Measurements from ENCODE around the gene ACADSB. TPM values are rescaled to one million over a fixed set of nuclear protein-coding genes. Genes with fewer than 3 reads are reported as not detected.

ACADSB gene
- total RNA-seq, 4 donors from 2014 or later: 18.0 to 36.9 (median 27.4) TPM

DNA sequence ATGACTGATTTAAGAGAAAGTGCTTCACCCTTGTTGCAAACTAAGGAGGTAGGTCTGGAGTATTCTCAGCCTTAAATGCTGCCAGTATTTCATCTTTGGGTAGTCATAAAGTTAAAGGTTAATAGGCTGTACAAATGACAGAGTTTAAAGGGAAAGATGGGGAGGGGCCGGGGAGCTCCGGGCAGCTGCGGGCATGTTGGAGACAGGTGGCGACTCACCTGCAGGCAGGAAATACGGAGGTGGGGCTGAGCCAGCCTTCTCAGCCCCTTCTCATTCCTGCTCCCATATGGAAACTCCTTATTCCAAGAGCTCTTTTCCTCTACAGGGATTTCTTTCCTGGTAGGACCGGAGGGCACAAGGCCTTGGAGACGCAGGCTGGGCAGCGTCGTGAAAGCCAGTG is 95.1 kb downstream of the ACADSB start:
- no peaks in the 10 kb centered on the region for H3K36me3 ChIP-seq
- WGBS: 44% methylated on average over 9 of the region's 9 CpGs
- H3K4me1 ChIP-seq: no peaks in the 10 kb centered on the region
- H3K9me3 ChIP-seq: no peaks in the 10 kb centered on the region
- no peak for DNase-seq (ENCODE audit: low spot score in 2 of 2)
- H3K27ac ChIP-seq: no peak overlapping the region
- TF ChIP-seq POLR2A (IDR thresholded peaks at IDR 0.05) (no peak), CTCF (IDR thresholded peaks at IDR 0.05) (no peak), POLR2AphosphoS5 (IDR thresholded peaks at IDR 0.05) (no peak), EP300 (IDR thresholded peaks at IDR 0.05) (no peak)
- peaks cover 16% of the 10 kb centered on the region for H3K27me3 ChIP-seq
- no peak overlapping the region for H3K4me3 ChIP-seq

Other genes with a start within 250 kb of the ACADSB start
- 1 to 10 TPM in 1 of 4 donors, under 1 TPM in 2, not detected in 1; 0.26 to 2.7 (median 0.81) TPM for gene CUZD1, start 163.1 kb upstream of the ACADSB start, total RNA-seq
- 1 to 10 TPM; 4.5 to 10.0 (median 7.1) TPM for gene FAM24B, start 129.4 kb upstream of the ACADSB start, total RNA-seq
- gene FAM24A, start 98.4 kb upstream of the ACADSB start, total RNA-seq: not detected
- gene C10orf88, start 54.8 kb upstream of the ACADSB start, total RNA-seq: 1 to 10 TPM; 3.7 to 8.9 (median 5.5) TPM
- 1 to 10 TPM; 3.4 to 7.9 (median 5.7) TPM for gene PSTK, start 28.6 kb upstream of the ACADSB start, total RNA-seq
- 10 to 100 TPM in 3 of 4 donors, 1 to 10 TPM in 1; 9.5 to 25.2 (median 12.9) TPM for gene IKZF5, start 211 bp upstream of the ACADSB start, total RNA-seq
- gene HMX3, start 127.0 kb downstream of the ACADSB start, total RNA-seq: not detected
- not detected for gene HMX2, start 139.1 kb downstream of the ACADSB start, total RNA-seq
- gene BUB3, start 145.4 kb downstream of the ACADSB start, total RNA-seq: 100 to 1,000 TPM in 1 of 4 donors, 10 to 100 TPM in 3; 87.3 to 134 (median 91.3) TPM

All from suprapubic skin (tissue), 4 donors.